Measurements from ENCODE around the gene CBLB.
A peak's percentile ranks its signal among the peaks of the same experiment; 100 is the strongest.

Gene CBLB

GRCh38 chr3:105611304-105612192, 257.3 kb downstream of the CBLB start:
- no peak for DNase-seq

GRCh38 chr3:105610473-105610872, 258.3 kb downstream of the CBLB start:
- DNase-seq: no peak

GRCh38 chr3:105608623-105609022, 260.2 kb downstream of the CBLB start:
- no peak for DNase-seq

- DNase-seq: peak; percentile 84
These were observed 262.8 kb downstream of the CBLB start for GRCh38 chr3:105606016-105606415.

Data from fibroblast of skin of right biceps (primary cell).